Cardiac muscle cell (in vitro differentiated cells and primary cell): ENCODE measurements around the gene NRN1L. TPM values are rescaled to one million over a fixed set of nuclear protein-coding genes. Genes with fewer than 3 reads are reported as not detected.

ENCODE experiments used
- DNase-seq, 2 donors: peaks; one replicate each; pipeline versions ENCODE4 v3.0.0 to v3.0.0-alpha.2; 2010 to 2017; ENCODE audit warnings: low read depth in 1 of 2, low spot score in 1 of 2
- H3K27ac ChIP-seq: fragments of 200-600 bp; sonication (generic); 2 replicates; pipeline ENCODE4 v1.5.1; 2016
- H3K27me3 ChIP-seq: fragments of 200-600 bp; sonication (generic); 2 replicates; pipeline ENCODE4 v1.6.0; 2016; ENCODE audit warnings: control low read depth
- H3K36me3 ChIP-seq: fragments of 200-600 bp; sonication (generic); 2 replicates; pipeline ENCODE4 v1.5.1; 2016; ENCODE audit warnings: control low read depth
- H3K4me1 ChIP-seq: fragments of 200-600 bp; sonication (generic); 2 replicates; pipeline ENCODE4 v1.8.1; 2017; ENCODE audit warnings: low read depth, mild to moderate bottlenecking, mixed run types
- H3K4me3 ChIP-seq: fragments of 200-600 bp; sonication (generic); 2 replicates; pipeline ENCODE4 v1.5.1; 2016; ENCODE audit warnings: mild to moderate bottlenecking
- H3K9me3 ChIP-seq: fragments of 200-600 bp; sonication (generic); 2 replicates; pipeline ENCODE4 v1.5.1; 2017; ENCODE audit warnings: low read depth, mild to moderate bottlenecking, control low read depth
- CTCF ChIP-seq: IDR thresholded peaks from 2 replicates; pipeline ENCODE4 v1.5.1; 2012; ENCODE audit warnings: low read depth, mild to moderate bottlenecking, low read length
- polyA plus RNA-seq: library from polyadenylated mRNA; unstranded; fragments of >200 nt; fragmentation: Nextera tagmentation; extraction: Ambion mirVana; gene quantifications from 2 replicates; pipeline ENCODE4 v1.2.1, GENCODE V29; 2016
- total RNA-seq: library from RNA; depleted of rRNA; stranded (reverse); fragments of >200 nt; gene quantifications from 2 replicates; pipeline ENCODE4 v1.2.3, GENCODE V29; 2016

NRN1L gene
- total and polyA plus RNA-seq, 2 experiments from 2014 or later = 0.73 to 4.8 TPM

- Histone ChIP-seq H3K27me3 (no peaks in the 10 kb centered on the region), H3K27ac (no peak overlapping the region), H3K4me3 (no peak overlapping the region), H3K4me1 (peaks cover 9% of the 10 kb centered on the region), H3K36me3 (peaks cover 6% of the 10 kb centered on the region), H3K9me3 (no peaks in the 10 kb centered on the region)
- no peak for TF ChIP-seq CTCF
- DNase-seq = no peak
These were observed 49.1 kb downstream of the NRN1L start for GRCh38 chr16:67933805-67934204.

- peak overlapping the region; percentile 73 for H3K4me3 ChIP-seq
- peaks cover 3% of the 10 kb centered on the region for H3K36me3 ChIP-seq
- H3K27ac ChIP-seq = no peak overlapping the region
- TF ChIP-seq CTCF = no peak
- no peaks in the 10 kb centered on the region for H3K9me3 ChIP-seq
- peaks cover 9% of the 10 kb centered on the region for H3K4me1 ChIP-seq
- H3K27me3 ChIP-seq = no peaks in the 10 kb centered on the region
- DNase-seq = no peak
These were observed 49.8 kb downstream of the NRN1L start for GRCh38 chr16:67934306-67935100.

- no peaks in the 10 kb centered on the region for H3K27me3 ChIP-seq
- no peak overlapping the region for H3K27ac ChIP-seq
- peak in 1 of 2 donors; percentile 24 for DNase-seq
- no peaks in the 10 kb centered on the region for H3K36me3 ChIP-seq
- peaks cover 9% of the 10 kb centered on the region for H3K4me1 ChIP-seq
- no peaks in the 10 kb centered on the region for H3K9me3 ChIP-seq
- no peak for TF ChIP-seq CTCF
- peak overlapping the region; percentile 73 for H3K4me3 ChIP-seq
These were observed 50.4 kb downstream of the NRN1L start for GRCh38 chr16:67935101-67935401.

GRCh38 chr16:67935402-67936123 is 50.9 kb downstream of the NRN1L start:
- H3K27me3 ChIP-seq = no peaks in the 10 kb centered on the region
- H3K4me1 ChIP-seq = peaks cover 9% of the 10 kb centered on the region
- H3K27ac ChIP-seq = no peak overlapping the region
- no peak for TF ChIP-seq CTCF
- H3K36me3 ChIP-seq = no peaks in the 10 kb centered on the region
- DNase-seq = peak; percentile 94 to 96
- no peaks in the 10 kb centered on the region for H3K9me3 ChIP-seq
- peak overlapping the region; percentile 73 for H3K4me3 ChIP-seq

Other genes starting within 250 kb of the NRN1L start
- gene CARMIL2, start 239.7 kb upstream of the NRN1L start, total RNA-seq = 0.78 and 1.6 TPM in 2 replicates
- gene CARMIL2, start 239.7 kb upstream of the NRN1L start, polyA plus RNA-seq = 2.3 and 2.4 TPM in 2 replicates
- gene ACD, start 224.6 kb upstream of the NRN1L start, total RNA-seq = 17.2 and 25.5 TPM in 2 replicates
- 25.1 and 31.8 TPM in 2 replicates for gene ACD, start 224.6 kb upstream of the NRN1L start, polyA plus RNA-seq
- 0.71 and 0.74 TPM in 2 replicates for gene PARD6A, start 223.9 kb upstream of the NRN1L start, total RNA-seq
- gene PARD6A, start 223.9 kb upstream of the NRN1L start, polyA plus RNA-seq = 0.91 and 1.1 TPM in 2 replicates
- 29.8 and 34.8 TPM in 2 replicates for gene ENKD1, start 218.1 kb upstream of the NRN1L start, total RNA-seq
- 23.3 and 23.8 TPM in 2 replicates for gene ENKD1, start 218.1 kb upstream of the NRN1L start, polyA plus RNA-seq
- gene C16orf86, start 218.1 kb upstream of the NRN1L start, total RNA-seq = 13.0 and 14.9 TPM in 2 replicates
- gene C16orf86, start 218.1 kb upstream of the NRN1L start, polyA plus RNA-seq = 1.7 and 5.1 TPM in 2 replicates
- gene GFOD2, start 165.6 kb upstream of the NRN1L start, total RNA-seq = 5.9 and 8.4 TPM in 2 replicates
- 2.2 and 5.6 TPM in 2 replicates for gene GFOD2, start 165.6 kb upstream of the NRN1L start, polyA plus RNA-seq
- 7.4 and 8.0 TPM in 2 replicates for gene RANBP10, start 78.3 kb upstream of the NRN1L start, total RNA-seq
- gene RANBP10, start 78.3 kb upstream of the NRN1L start, polyA plus RNA-seq = 13.4 and 13.6 TPM in 2 replicates
- 1.1 and 4.0 TPM in 2 replicates for gene TSNAXIP1, start 78.0 kb upstream of the NRN1L start, total RNA-seq
- gene TSNAXIP1, start 78.0 kb upstream of the NRN1L start, polyA plus RNA-seq = 1.7 and 3.0 TPM in 2 replicates
- 75.3 and 80.7 TPM in 2 replicates for gene THAP11, start 42.6 kb upstream of the NRN1L start, total RNA-seq
- 61.3 and 68.3 TPM in 2 replicates for gene THAP11, start 42.6 kb upstream of the NRN1L start, polyA plus RNA-seq
- 77.6 and 213 TPM in 2 replicates for gene NUTF2, start 38.0 kb upstream of the NRN1L start, total RNA-seq
- gene NUTF2, start 38.0 kb upstream of the NRN1L start, polyA plus RNA-seq = 220 and 235 TPM in 2 replicates
- gene CENPT, start 37.2 kb upstream of the NRN1L start, total RNA-seq = 42.1 and 61.8 TPM in 2 replicates
- gene CENPT, start 37.2 kb upstream of the NRN1L start, polyA plus RNA-seq = 65.2 and 70.2 TPM in 2 replicates
- gene EDC4, start 11.8 kb upstream of the NRN1L start, total RNA-seq = 89.6 and 95.7 TPM in 2 replicates
- gene EDC4, start 11.8 kb upstream of the NRN1L start, polyA plus RNA-seq = 68.3 and 87.8 TPM in 2 replicates
- 31.0 and 31.6 TPM in 2 replicates for gene PSKH1, start 8.4 kb downstream of the NRN1L start, total RNA-seq
- gene PSKH1, start 8.4 kb downstream of the NRN1L start, polyA plus RNA-seq = 46.7 and 48.8 TPM in 2 replicates
- 1.9 and 2.7 TPM in 2 replicates for gene CTRL, start 47.0 kb downstream of the NRN1L start, total RNA-seq
- 10.0 and 14.8 TPM in 2 replicates for gene CTRL, start 47.0 kb downstream of the NRN1L start, polyA plus RNA-seq
- gene PSMB10, start 52.0 kb downstream of the NRN1L start, total RNA-seq = 26.7 and 35.1 TPM in 2 replicates
- gene PSMB10, start 52.0 kb downstream of the NRN1L start, polyA plus RNA-seq = 34.6 and 53.2 TPM in 2 replicates
- 11.3 and 13.4 TPM in 2 replicates for gene LCAT, start 59.2 kb downstream of the NRN1L start, total RNA-seq
- 13.8 and 18.4 TPM in 2 replicates for gene LCAT, start 59.2 kb downstream of the NRN1L start, polyA plus RNA-seq
- gene SLC12A4, start 83.8 kb downstream of the NRN1L start, total RNA-seq = 35.0 and 49.2 TPM in 2 replicates
- 36.5 and 59.4 TPM in 2 replicates for gene SLC12A4, start 83.8 kb downstream of the NRN1L start, polyA plus RNA-seq
- gene DPEP3, start 95.6 kb downstream of the NRN1L start, total RNA-seq = 0.07 TPM in 1 of 2 replicates, not detected in the other
- 0.51 TPM in 1 of 2 replicates, not detected in the other for gene DPEP3, start 95.6 kb downstream of the NRN1L start, polyA plus RNA-seq
- gene DPEP2, start 114.6 kb downstream of the NRN1L start, total RNA-seq = not detected in 2 replicates
- gene DPEP2, start 114.6 kb downstream of the NRN1L start, polyA plus RNA-seq = 0.82 TPM in 1 of 2 replicates, not detected in the other
- not detected in 2 replicates for gene DPEP2NB, start 131.0 kb downstream of the NRN1L start, total RNA-seq
- not detected in 2 replicates for gene DPEP2NB, start 131.0 kb downstream of the NRN1L start, polyA plus RNA-seq
- 20.1 and 21.8 TPM in 2 replicates for gene DDX28, start 138.3 kb downstream of the NRN1L start, total RNA-seq
- 15.3 and 20.3 TPM in 2 replicates for gene DDX28, start 138.3 kb downstream of the NRN1L start, polyA plus RNA-seq
- gene DUS2, start 138.4 kb downstream of the NRN1L start, total RNA-seq = 18.3 and 21.3 TPM in 2 replicates
- gene DUS2, start 138.4 kb downstream of the NRN1L start, polyA plus RNA-seq = 29.7 and 30.0 TPM in 2 replicates
- gene NFATC3, start 200.5 kb downstream of the NRN1L start, total RNA-seq = 21.8 and 26.2 TPM in 2 replicates
- 13.6 and 16.1 TPM in 2 replicates for gene NFATC3, start 200.5 kb downstream of the NRN1L start, polyA plus RNA-seq